Hepatic stellate cell (primary cell): Measurements from ENCODE around the gene RNF114.
"Not testable (repeated sequence)": the region's sequence is repeated elsewhere in the genome, so short reads cannot be mapped to it uniquely, and the experiment has no call there.

Experiments used
- DNase-seq: peaks from one replicate; pipeline ENCODE4 v3.0.0; 2011; ENCODE audit warnings: low spot score

The RNF114 gene, protein sequence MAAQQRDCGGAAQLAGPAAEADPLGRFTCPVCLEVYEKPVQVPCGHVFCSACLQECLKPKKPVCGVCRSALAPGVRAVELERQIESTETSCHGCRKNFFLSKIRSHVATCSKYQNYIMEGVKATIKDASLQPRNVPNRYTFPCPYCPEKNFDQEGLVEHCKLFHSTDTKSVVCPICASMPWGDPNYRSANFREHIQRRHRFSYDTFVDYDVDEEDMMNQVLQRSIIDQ

DNA sequence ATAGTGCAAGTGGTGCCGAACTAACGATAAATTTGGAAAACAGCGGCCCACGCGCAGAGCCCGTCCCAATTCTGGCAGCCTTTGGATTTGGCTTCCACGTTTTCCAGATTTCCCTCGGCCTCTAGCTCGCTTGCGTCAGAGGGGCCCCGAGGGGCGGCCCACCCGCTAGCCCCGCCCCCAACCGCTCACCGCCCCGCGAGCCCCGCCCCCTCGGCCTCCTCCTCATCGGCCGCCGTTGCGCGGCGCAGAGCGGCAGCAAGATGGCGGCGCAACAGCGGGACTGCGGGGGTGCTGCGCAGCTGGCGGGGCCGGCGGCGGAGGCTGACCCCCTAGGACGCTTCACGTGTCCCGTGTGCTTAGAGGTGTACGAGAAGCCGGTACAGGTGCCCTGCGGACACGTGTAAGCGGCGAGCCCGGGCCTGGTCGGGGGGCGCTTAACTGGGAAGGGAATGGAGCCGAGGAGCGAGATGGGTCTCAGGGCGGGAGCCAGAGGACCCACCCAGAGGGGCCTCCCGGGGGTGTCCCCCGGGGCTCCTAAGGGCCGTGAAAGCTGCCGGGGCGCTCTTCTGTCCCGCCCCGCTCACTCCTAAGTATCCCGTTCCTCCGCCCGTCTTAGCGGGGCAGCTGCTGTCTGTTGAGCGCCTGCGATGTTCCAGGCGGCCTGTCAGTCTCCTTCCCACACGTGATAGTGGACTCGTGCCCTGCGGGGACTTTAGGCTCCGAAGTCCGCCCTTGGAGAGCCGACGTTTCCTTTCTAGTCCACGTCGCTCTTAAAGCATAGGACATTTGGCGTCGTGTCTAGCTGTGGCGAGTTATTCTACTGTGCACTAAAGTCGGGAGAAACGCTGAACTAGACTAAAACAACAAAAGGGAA, at the start of gene RNF114:
RNF114 (plus strand) TSS at position 245 of the 874 bp plus-strand sequence; CDS start at position 261, 16 bp downstream.
- peak; percentile 97 for DNase-seq

DNA sequence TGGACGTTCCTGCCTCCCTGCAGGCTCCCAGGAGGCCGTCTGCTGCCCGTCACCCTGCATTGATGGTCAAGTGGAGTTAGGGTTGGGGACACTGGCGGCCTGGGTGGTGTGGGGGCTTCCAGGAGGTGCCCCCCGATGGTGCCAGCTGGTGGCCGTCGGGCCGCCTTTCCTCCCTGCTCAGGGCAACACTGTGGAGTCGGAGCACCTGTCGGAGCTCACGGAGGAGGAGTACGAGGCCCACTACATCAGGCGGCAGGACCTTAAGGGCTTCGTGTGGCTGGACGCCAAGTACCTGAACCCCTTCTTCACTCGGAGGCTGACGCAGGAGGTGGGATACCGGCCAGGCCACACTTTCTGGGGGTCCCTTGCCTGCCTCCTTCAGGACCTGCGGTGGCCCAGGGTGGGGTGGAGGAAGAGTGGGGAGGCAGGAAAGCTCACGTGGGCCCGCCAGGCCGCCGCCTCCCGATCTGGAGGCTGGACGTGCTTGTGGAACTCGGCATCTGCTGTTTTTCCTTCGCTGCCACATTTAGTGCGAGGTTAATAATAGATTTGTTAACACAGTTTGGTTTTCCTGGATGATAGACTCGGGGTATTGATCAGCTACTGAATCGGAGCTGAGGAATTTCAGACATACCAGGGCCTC, 49.5 kb upstream of the RNF114 start:
- no peak for DNase-seq

DNA sequence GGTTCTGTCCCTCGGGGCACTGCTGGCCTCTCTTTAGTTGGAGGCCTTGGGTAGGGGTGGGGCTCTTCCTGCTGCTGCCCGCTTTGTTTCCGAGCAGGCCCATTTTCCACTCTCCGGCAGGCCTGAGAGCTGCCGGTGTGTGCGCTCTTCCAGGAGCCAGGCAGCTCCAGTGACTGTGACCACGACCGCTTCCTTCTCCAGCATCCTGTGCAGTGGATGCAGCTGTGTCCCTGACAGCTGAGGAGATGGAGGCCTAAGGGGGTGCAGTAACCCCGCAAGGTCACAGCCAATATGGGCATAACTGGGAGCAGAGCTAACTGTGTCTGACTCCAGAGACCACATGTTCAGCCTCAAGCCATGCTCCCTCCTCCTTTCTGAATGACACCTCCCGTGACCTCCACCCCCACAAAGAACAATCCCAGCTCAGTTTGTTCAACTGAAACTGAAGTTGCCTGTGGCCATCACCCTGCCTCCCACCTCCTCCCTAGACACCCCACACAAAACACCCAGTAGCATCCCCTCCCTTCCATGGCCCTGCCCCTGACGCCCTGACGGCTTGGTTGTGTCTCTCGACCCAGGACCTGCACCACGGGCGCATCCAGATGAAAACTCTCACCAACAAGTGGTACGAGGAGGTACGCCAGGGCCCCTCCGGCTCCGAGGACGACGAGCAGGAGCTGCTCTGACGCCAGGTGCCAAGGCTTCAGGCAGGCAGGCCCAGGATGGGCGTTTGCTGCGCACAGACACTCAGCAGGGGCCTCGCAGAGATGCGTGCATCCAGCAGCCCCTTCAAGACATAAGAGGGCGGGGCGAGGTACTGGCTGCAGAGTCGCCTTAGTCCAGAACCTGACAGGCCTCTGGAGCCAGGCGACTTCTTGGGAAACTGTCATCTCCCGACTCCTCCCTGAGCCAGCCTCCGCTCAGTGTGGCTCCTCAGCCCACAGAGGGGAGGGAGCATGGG, 48.7 kb upstream of the RNF114 start:
- no peak for DNase-seq

DNA sequence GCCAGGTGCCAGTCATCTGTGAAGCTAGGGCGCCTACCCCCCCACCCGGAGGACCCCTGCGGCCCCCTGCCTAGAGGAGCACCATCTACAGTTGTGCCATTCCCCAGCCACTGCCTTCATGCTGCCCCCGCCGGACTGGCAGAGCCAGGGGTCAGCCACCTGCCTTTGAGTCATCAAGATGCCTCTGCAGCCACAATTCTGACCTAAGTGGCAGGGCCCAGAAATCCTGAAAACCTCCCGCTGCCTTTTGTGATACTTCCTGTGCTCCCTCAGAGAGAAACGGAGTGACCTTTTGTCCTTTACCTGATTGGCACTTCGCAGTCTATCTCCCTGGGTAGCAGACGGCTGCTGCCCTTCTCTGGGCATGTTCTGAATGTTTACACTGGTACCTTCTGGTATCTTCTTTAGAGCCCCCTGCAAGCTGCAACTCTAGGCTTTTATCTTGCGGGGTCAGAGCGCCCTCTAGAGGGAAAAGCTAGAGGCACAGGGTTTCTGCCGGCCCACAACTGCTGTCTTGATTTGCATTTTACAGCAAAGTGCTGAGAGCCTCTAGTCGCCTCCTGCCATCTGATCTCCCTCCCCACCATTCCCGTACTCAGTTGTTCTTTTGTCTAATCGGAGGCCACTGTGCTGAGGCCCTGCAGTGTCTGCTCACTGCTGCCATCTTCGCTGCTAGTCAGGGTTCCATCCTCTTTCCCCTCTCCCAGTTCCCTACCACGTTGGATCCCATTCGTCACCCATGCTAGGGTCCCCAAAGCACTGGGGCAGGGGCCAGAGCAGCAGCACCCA, 47.8 kb upstream of the RNF114 start:
- DNase-seq = peak; percentile 69

DNA sequence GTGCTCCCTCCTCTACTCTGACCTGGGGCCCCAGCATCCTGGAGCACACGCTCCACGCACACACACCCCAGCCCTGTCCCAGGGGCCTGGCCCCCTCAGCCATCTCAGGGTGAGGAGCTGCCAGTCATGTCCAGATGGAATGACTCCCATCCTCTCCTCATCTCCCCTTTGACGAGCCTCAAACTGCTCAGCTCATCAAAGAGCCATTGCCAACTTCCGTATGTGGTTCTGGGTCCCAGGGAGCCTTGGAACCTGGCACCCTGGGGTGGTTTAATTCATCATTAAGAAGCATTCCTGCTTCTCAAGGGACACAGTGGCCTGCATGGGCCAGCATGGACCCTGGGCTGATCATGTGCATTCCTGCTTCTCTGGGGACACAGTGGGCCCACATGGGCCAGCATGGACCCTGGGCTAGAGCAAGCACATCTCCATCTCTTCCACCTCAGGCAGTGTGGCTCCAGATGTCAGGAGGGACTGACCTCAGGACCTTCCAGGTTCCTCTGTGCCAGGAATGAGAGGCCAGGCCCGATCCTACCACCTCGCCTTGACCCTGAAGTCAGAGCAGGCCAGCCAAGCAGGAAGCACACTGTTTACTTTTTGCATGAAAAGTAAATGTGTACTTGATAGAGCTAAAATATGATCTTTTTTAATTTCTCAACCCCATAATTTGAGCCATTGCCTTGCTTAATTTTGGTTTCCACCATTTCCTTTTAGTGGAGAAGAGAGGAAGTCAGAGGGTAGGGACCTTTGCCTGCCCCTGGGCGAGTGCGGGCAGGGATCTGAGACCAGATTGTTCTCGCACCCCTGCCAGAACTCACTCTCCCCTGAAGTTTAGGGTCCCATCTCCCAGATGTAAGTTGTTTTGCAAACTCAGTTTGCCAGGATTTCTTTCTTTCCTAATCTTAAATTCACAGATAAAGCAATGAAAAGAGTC, 46.9 kb upstream of the RNF114 start:
- no peak for DNase-seq

GRCh38 chr20:49889935-49890333, 46.3 kb upstream of the RNF114 start:
- DNase-seq = no peak

GRCh38 chr20:49890471-49891361, 45.5 kb upstream of the RNF114 start:
- DNase-seq = no peak

GRCh38 chr20:49891476-49892110, 44.6 kb upstream of the RNF114 start:
- no peak for DNase-seq

DNA sequence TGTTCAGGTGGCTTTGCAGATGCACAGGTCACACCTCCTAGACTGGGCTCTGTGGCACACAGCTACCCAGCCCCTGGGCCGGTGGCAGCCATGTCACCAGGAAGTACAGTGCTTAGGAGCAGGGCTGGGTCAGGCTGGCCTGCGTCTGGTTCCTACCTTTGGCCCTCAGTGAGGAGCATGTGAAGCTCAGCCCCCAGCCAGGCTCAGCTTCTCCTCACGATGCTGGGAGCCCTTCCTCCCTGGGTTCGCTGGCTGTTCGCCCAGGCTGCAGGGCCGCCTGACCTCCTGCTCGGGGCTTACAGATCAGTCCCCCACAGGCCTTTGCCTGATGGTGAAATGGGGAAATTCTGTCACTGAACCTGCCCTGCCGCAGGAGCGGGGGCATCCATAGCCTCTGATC, 43.9 kb upstream of the RNF114 start:
- no peak for DNase-seq

DNA sequence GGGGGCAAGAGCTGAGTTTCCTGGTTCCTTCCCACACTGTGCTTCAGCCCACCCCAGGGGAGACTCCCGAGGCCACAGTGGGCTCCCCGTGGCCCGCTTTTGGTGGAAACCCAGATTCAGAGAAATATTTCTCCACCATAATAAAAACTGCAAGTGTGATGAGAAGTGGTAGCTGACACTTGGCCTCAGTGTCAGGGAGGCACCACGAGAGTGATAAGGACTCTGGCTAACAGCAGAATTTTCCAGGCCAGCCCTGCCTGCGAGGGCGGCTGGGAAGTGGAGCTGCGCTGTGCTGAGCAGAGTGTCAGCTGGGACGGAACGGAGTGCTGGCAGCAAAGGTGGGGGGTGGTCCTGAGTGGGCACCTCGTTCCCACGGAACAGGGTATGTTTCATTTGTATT, 43.4 kb upstream of the RNF114 start:
- no peak for DNase-seq

GRCh38 chr20:49893242-49894072, 42.7 kb upstream of the RNF114 start:
- peak; percentile 75 for DNase-seq

DNA sequence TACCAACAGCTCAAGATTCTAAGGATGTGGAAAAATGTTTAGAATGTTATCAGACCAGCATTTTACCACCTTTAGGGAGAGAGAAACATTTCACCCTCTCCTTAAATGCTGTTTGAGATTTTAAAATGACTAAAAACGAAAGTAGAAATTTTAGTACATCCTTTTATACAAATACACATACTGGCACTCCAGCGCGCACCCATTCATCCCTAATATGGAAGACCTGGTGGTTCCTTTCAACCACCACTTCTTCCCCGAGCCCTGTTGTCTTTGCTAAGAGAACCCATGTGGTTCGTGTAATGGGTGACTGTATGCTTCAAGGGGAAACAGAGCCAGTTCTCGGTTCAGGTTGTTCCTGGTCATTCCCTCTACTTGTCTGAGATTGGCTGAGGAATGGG, 42.1 kb upstream of the RNF114 start:
- DNase-seq = no peak

GRCh38 chr20:49895474-49896093, 40.6 kb upstream of the RNF114 start:
- not testable (repeated sequence) for DNase-seq

GRCh38 chr20:49896204-49896603, 40.0 kb upstream of the RNF114 start:
- DNase-seq = no peak

DNA sequence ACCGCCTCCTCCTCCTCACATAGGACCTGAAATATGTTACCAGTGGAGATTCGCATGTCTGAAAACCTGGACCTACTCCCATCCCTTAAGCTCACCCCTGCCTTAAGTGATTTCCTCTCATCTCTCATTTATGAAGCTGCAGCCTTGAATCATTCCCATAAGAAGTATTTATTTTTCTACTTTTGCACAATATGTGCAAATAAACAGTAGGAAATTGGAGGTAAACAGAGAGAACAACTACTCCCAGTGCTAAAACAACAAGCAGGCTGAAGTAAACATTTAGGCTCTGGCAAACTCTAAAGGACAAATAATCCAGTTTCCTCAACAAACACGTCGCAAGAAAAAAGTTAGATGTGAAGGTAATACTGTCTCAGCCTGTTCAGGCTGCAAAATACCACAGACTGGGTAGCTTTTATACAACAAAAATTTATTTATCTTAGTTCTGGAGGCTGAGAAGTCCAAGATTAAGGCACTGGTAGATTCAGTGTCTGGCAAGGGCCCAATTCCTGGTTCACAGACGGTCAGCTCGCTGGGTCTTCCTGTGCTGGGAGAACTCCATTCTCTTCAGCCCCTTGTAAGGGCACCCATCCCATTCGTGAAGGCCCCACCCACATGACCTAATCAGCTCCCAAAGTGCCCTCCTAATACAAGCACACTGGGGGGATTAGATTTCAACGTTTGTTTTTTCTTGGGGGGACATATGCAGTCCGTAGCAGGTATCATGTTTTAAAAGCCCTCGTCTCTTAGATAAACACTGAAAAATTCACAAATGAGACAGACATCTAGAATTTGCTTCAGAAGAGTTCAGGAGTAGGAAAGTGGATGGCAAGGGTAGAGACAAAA, 36.4 kb upstream of the RNF114 start:
- DNase-seq = no peak

- no peak for DNase-seq
Observed at GRCh38 chr20:49901588-49901987, 34.6 kb upstream of the RNF114 start.
